Gastrocnemius medialis (tissue), 4 donors: ENCODE data around the gene DTHD1. TPM values are rescaled to one million over a fixed set of nuclear protein-coding genes. Genes with fewer than 3 reads are reported as not detected.

Experiments
- ATAC-seq, 2 donors: fragments of 150-250 bp; one replicate each; pipeline ENCODE4 v1.9.1; 2016
- DNase-seq, 2 donors: peaks; one replicate each; pipeline ENCODE4 v3.0.0-alpha.2; 2019
- H3K27ac ChIP-seq, 4 donors: fragments of 200-600 bp; sonication (generic); 1 replicate in 1 of 4; 2 replicates in 3 of 4; pipeline ENCODE4 v1.5.1; 2016 to 2018; ENCODE audit warnings: mild to moderate bottlenecking in 2 of 4, moderate library complexity in 1 of 4
- H3K27me3 ChIP-seq, 3 donors: fragments of 200-600 bp; sonication (generic) in 2 of 3; 1 replicate in 1 of 3; 2 replicates in 2 of 3; pipeline versions ENCODE4 v1.5.1 to v1.6.0; 2016 to 2019; ENCODE audit warnings: mild to moderate bottlenecking in 1 of 3, moderate library complexity in 1 of 3
- H3K36me3 ChIP-seq, 2 donors: fragments of 200-600 bp; sonication (generic) in 1 of 2; one replicate each; pipeline ENCODE4 v1.5.1; 2017 to 2018
- H3K4me1 ChIP-seq, 2 donors: fragments of 200-600 bp; sonication (generic) in 1 of 2; one replicate each; pipeline ENCODE4 v1.5.1; 2016 to 2017; ENCODE audit warnings: mild to moderate bottlenecking in 2 of 2
- H3K4me3 ChIP-seq, 4 donors: fragments of 200-600 bp; sonication (generic) in 3 of 4; 1 replicate in 1 of 4; 2 replicates in 3 of 4; pipeline ENCODE4 v1.5.1; 2016 to 2019; ENCODE audit warnings: mild to moderate bottlenecking in 2 of 4
- H3K9me3 ChIP-seq, 3 donors: fragments of 200-600 bp; sonication (generic) in 2 of 3; 1 replicate in 1 of 3; 2 replicates in 2 of 3; pipeline ENCODE4 v1.5.1; 2016 to 2019
- CTCF ChIP-seq, 5 experiments: fragments of 450-650 bp in 3 of 5; fragments of 200-600 bp in 2 of 5; sonication (generic) in 2 of 5; IDR thresholded peaks in 4 of 5; conservative IDR thresholded peaks in 1 of 5; 1 replicate in 4 of 5; 2 replicates in 1 of 5; pipeline ENCODE4 v1.5.1; 2016 to 2019; ENCODE audit warnings: antibody characterized with exemption in 5 of 5, mild to moderate bottlenecking in 3 of 5, moderate library complexity in 3 of 5
- POLR2A ChIP-seq, 2 donors: fragments of 450-650 bp; IDR thresholded peaks; one replicate each; pipeline ENCODE4 v1.6.1; 2017; ENCODE audit warnings: antibody characterized with exemption in 2 of 2, mild to moderate bottlenecking in 2 of 2, moderate library complexity in 2 of 2
- in situ Hi-C, 4 donors: fragments of 200-750 bp; cut with MboI; loops; one replicate each; pipeline versions ENCODE4 v1.15.0 to v1.8.0; 2017; ENCODE audit warnings: low sequenced_read_pairs in 4 of 4
- intact Hi-C: fragments of 100-400 bp; cut with DNase I; formaldehyde crosslinking; loops from one replicate; pipeline ENCODE4 v1.15.1; 2023; ENCODE audit warnings: low total_unique reads
- total RNA-seq, 4 donors: library from RNA; depleted of rRNA; stranded (reverse); fragments of >200 nt; gene quantifications; one replicate each; pipeline versions ENCODE4 v1.1.0 to v1.2.3, GENCODE V29; 2016

DTHD1 gene
- total RNA-seq, 4 donors from 2014 or later, result 0.10 TPM; not detected in 3

GRCh38 chr4:36313703-36314102, 32.3 kb downstream of the DTHD1 start:
- no peak overlapping the region for H3K27ac ChIP-seq
- no peaks in the 10 kb centered on the region for H3K9me3 ChIP-seq
- no peak overlapping the region for H3K4me3 ChIP-seq
- intact Hi-C loops, result no loop called here
- ATAC-seq (no peak), DNase-seq (no peak)
- no peak for TF ChIP-seq POLR2A (IDR thresholded peaks at IDR 0.05)
- TF ChIP-seq CTCF (IDR thresholded peaks at IDR 0.05 in 4 of 5, conservative IDR thresholded peaks at IDR 0.05 in 1 of 5), result no peak
- H3K4me1 ChIP-seq, result no peaks in the 10 kb centered on the region
- H3K27me3 ChIP-seq, result no peaks in the 10 kb centered on the region
- in situ Hi-C loops, result no loop called here
- H3K36me3 ChIP-seq, result no peaks in the 10 kb centered on the region

GRCh38 chr4:36316607-36317006, 35.2 kb downstream of the DTHD1 start:
- DNase-seq (no peak), ATAC-seq (no peak)
- TF ChIP-seq CTCF (IDR thresholded peaks at IDR 0.05 in 4 of 5, conservative IDR thresholded peaks at IDR 0.05 in 1 of 5), result no peak
- TF ChIP-seq POLR2A (IDR thresholded peaks at IDR 0.05), result no peak
- no peak overlapping the region for H3K4me3 ChIP-seq
- no peak overlapping the region for H3K27ac ChIP-seq
- H3K9me3 ChIP-seq, result no peaks in the 10 kb centered on the region
- in situ Hi-C loops (no loop called here), intact Hi-C loops (no loop called here)
- H3K27me3 ChIP-seq, result no peaks in the 10 kb centered on the region
- H3K36me3 ChIP-seq, result no peaks in the 10 kb centered on the region
- H3K4me1 ChIP-seq, result no peaks in the 10 kb centered on the region

GRCh38 chr4:36317721-36318120, 36.3 kb downstream of the DTHD1 start:
- Histone ChIP-seq H3K9me3 (no peaks in the 10 kb centered on the region), H3K36me3 (no peaks in the 10 kb centered on the region), H3K27ac (no peak overlapping the region), H3K4me3 (no peak overlapping the region), H3K4me1 (no peaks in the 10 kb centered on the region), H3K27me3 (no peaks in the 10 kb centered on the region)
- TF ChIP-seq CTCF (IDR thresholded peaks at IDR 0.05 in 4 of 5, conservative IDR thresholded peaks at IDR 0.05 in 1 of 5) (no peak), POLR2A (IDR thresholded peaks at IDR 0.05) (no peak)
- no peak for DNase-seq
- ATAC-seq, result no peak
- intact Hi-C loops, result no loop called here
- in situ Hi-C loops, result no loop called here

GRCh38 chr4:36320117-36320896, 38.9 kb downstream of the DTHD1 start:
- Histone ChIP-seq H3K4me3 (no peak overlapping the region), H3K27me3 (no peaks in the 10 kb centered on the region), H3K36me3 (no peaks in the 10 kb centered on the region), H3K9me3 (no peaks in the 10 kb centered on the region), H3K27ac (no peak overlapping the region), H3K4me1 (no peaks in the 10 kb centered on the region)
- DNase-seq, result no peak
- ATAC-seq, result no peak
- in situ Hi-C loops (no loop called here), intact Hi-C loops (no loop called here)
- TF ChIP-seq CTCF (IDR thresholded peaks at IDR 0.05 in 4 of 5, conservative IDR thresholded peaks at IDR 0.05 in 1 of 5) (no peak), POLR2A (IDR thresholded peaks at IDR 0.05) (no peak)

- no peaks in the 10 kb centered on the region for H3K4me1 ChIP-seq
- in situ Hi-C loops, result no loop called here
- ATAC-seq, result no peak
Observed at GRCh38 chr4:36321176-36321575, 39.8 kb downstream of the DTHD1 start.

More at GRCh38 chr4:36321176-36321575, 39.8 kb downstream of the DTHD1 start:
- H3K36me3 ChIP-seq, result no peaks in the 10 kb centered on the region
- no peak for DNase-seq
- no peaks in the 10 kb centered on the region for H3K9me3 ChIP-seq
- TF ChIP-seq CTCF (IDR thresholded peaks at IDR 0.05 in 4 of 5, conservative IDR thresholded peaks at IDR 0.05 in 1 of 5) (no peak), POLR2A (IDR thresholded peaks at IDR 0.05) (no peak)
- H3K27me3 ChIP-seq, result no peaks in the 10 kb centered on the region
- no peak overlapping the region for H3K27ac ChIP-seq
- intact Hi-C loops, result no loop called here
- H3K4me3 ChIP-seq, result no peak overlapping the region
